GM18498 (cell line): Measurements from ENCODE around the gene CDPF1.
"Not testable (repeated sequence)": the region's sequence is repeated elsewhere in the genome, so short reads cannot be mapped to it uniquely, and the experiment has no call there.

Source experiments
- ATAC-seq: cut with Tn5 transposase; IDR thresholded peaks from one replicate; pipeline ENCODE4 v1.9.1; 2021; ENCODE audit warnings: mild to moderate bottlenecking, moderate library complexity; ENCODE audit not compliant: unreplicated experiment

The CDPF1 gene

DNA sequence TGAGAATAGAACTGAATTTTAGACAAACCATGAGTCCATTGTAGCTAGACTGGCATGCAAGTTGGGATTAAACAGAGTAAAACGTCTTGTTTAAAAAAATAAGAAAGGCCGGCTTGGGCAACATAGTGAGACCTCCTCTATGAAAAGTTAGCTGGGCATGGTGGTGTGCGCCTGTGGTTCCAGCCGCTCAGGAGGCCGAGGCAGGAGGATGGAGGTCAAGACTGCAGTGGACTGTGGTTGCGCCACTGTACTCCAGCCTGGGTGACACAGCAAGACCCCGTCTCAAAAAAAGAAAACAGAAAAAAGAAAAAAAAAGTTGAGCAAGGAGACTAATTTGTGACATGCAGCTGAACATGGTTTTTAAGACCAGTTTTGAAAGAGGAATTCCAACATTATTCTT lies 23.5 kb downstream of the CDPF1 start:
- no peak for ATAC-seq

- no peak for ATAC-seq
Observed at GRCh38 chr22:46225631-46226030, 24.5 kb downstream of the CDPF1 start.

DNA sequence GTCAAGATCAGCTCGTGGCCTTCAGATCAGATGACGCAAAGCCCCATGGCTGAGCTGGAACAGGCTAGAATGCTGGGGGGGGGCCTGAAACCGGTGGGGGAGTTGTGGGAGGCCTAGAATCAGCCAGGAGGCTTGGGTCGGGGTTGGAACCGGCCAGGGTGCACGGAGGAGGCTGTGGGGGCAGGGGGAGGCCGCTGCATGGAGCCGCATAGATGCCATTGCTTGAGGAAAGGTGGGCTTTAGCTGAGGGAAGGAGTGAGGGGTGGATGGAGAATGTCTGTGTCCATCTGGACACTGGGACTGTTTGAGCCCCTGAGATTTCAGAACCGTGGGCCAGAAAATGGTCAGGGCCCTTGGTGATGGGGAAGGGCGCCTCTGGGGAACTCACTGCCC lies 25.2 kb downstream of the CDPF1 start:
- no peak for ATAC-seq

- ATAC-seq: no peak
Observed at GRCh38 chr22:46224044-46224897, 25.8 kb downstream of the CDPF1 start.

DNA sequence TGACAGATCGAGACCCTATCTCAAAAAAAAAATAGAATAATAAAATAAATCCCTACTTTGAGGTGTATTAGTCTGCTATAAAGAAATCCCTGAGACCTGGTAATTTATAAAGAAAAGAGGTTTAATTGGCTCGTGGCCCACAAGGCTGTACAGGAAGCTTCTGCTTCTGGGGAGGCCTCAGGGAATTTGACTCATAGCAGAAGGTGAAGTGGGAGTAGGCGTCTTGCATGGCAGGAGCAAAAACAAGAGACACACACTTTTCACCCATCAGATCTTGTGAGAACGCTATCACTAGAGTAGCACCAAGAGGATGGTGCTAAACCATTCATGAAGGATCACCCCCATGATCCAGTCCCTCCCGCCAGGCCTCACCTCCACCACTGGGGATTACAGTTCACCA lies 29.2 kb downstream of the CDPF1 start:
- ATAC-seq: no peak

DNA sequence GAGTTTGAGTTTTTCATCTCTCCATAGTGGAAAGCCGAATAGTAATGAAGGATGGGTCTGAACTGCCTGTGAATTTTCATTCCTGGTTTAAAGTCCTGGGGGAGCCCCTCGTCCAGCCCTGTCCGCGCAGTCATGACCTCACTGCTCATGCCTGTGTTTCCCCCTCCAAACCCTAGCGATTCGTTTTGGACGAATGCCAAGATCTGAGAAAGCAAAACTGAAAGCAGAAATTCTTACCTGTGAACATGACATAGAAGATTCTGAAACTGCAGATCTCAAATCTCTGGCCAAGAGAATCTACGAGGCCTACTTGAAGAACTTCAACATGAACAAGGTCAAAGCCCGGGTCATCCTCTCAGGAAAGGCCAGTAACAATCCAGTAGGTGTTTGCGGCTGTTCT lies 30.5 kb downstream of the CDPF1 start:
- no peak for ATAC-seq

DNA sequence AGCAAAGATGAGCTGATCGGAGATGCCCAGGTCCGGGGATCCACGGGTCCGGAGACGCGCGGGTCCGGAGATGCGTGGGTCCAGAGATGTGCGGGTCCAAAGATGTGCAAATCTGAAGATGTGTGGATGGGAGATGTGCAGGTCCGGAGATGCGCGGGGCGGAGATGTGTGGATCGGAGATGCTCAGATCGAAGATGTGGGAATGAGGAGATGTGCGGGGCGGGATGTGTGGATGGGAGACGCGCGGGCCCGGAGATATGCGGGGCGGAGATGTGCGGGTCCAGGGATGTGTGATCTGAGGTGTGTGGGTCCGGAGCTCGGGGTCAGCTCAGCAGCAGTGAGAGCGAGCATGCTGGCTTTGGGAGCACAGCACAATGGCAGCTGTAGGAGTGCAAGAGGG lies 35.5 kb downstream of the CDPF1 start:
- ATAC-seq: no peak

DNA sequence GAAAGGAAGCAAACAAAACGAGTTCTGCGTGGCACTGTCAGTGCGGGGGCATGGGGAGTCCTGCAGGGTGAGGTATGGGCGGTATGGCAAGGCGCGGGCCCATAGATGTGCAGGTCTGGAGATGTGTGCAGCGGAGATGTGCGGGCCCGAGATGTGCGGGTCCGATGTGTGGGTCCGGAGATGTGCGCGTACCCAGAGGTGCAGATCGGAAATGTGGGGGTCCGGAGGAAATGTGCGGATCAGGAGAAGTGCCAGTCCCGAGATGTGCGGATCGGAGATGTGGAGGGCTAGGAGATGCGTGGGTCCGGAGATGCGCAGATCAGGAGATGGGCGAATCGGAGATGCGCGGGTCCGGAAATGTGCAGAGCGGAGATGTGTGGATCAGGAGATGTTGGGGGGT lies 35.9 kb downstream of the CDPF1 start:
- no peak for ATAC-seq

- no peak for ATAC-seq
Observed at GRCh38 chr22:46213052-46213451, 37.0 kb downstream of the CDPF1 start.

GRCh38 chr22:46212195-46212594 lies 37.9 kb downstream of the CDPF1 start:
- ATAC-seq: no peak

DNA sequence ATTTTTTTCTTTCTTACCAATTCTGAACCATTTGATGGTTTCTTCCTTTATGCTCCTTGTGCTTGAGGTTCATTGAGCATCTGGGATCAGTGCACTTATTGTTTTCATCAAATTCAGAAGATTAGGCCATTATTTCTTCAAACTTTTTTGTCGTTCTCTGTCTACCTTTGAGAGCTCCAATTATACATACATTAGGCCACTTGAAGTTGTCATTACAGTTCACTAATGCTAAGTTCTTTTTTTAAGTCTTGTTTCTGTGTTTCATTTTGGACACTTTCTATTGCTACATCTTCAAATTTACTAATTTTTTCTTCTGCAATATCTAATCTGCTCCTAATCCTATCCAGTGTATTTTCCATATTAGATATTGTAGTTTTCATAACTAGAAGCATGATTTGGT lies 40.8 kb downstream of the CDPF1 start:
- no peak for ATAC-seq

DNA sequence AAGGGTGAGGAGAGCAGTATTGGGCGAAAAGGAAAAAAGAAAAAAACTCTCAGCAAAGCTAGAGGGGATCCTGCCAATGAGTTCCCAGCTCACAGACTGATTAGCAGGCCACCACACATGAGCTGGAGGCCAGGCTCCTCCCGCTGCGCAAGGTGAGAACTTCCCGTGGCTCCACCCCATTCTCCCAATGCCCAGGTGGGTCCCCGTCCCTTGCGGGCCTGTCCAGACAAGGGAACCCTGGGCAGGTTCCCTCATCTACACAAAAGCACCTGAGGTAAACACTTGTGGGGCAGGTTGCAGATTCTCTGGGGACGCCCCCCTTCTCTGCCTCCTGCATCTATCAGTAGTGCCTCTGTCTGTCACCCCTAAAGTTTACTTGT lies 46.5 kb downstream of the CDPF1 start:
- ATAC-seq: no peak

DNA sequence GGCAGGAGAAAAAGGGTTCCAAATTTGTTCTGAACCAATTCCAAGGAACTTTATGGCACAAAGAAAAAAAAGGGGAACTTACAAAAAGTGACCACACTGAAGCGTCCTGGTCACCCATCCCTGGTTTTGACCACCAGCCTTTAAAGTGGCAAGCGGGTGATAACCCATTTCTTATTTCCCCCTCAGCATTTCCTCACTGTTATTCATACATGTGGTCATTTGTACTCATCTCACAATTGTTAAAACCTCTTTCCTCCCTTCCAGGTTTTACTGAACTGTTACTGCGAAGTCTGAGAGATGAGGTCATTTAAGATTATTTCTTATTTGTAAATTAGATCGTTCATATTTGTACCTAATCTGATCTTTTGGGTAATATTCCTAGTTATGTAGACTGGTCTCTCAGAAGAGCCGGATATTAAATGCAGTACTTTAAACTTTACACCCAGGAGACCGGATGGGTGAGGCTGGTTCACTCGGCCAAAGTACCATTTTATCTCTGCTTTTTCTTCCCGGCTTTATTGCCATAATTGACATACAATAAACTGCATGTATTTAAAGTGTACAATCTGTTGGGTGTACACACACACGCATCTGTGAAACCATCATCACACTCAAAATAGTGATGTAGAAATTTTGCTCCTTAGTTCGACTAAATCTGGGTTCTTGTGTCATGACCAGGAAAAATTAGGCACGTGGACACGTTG lies 47.0 kb downstream of the CDPF1 start:
- no peak for ATAC-seq

DNA sequence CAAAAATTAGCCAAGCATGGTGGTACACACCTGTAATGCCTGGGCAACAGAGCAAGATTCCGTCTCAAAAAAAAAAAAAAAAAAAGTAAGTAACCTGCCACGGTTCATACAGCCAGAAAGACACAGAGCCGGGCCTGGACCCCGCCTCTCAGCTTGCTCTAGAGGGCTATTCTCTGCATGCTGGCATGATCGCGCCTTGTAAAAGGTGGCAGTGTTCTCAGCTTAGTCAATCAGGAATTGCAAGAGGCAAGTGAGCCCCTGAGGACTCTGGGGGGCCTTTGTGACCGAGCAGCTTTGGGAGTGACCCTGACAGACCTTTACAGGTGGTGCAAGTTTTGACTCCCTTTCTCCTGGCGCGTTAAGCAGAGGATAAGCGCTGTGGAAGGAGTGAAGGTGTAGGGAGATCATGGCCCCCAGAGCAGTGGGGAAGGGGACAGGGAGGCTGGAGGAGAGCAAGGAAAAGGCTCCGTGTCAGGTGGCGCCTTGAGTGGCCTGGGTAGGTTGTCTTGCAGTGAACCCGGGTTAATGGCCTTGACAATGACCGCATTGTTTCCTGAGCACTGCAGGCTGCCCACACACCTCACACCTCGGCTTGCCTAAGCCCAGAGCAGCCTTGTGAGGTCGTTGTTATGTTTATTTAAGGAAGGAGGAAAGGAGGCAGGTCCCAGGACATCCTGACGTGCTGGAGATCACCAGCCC lies 48.9 kb downstream of the CDPF1 start:
- no peak for ATAC-seq

- not testable (repeated sequence) for ATAC-seq
Observed at GRCh38 chr22:46198806-46199205, 51.3 kb downstream of the CDPF1 start.

GRCh38 chr22:46198274-46198673 lies 51.8 kb downstream of the CDPF1 start:
- no peak for ATAC-seq

DNA sequence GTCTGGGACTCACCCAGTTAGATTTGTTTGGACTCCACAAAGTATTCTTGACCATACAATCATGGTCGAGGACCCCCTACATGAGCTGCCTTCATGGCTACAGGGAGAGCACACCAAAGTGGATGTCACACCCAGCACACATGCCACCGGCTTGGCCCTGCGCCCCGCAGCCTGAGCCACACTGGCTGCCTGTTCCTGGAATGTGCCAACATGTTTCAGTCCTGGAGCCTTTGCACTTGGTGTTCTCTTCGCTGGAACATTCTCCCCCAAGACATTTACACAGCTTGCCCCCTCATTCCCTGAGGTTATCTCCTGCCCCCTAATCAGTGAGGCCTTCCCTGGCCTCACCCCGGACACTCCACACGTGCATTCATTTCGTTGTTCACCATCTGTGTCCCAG lies 53.8 kb downstream of the CDPF1 start:
- no peak for ATAC-seq

DNA sequence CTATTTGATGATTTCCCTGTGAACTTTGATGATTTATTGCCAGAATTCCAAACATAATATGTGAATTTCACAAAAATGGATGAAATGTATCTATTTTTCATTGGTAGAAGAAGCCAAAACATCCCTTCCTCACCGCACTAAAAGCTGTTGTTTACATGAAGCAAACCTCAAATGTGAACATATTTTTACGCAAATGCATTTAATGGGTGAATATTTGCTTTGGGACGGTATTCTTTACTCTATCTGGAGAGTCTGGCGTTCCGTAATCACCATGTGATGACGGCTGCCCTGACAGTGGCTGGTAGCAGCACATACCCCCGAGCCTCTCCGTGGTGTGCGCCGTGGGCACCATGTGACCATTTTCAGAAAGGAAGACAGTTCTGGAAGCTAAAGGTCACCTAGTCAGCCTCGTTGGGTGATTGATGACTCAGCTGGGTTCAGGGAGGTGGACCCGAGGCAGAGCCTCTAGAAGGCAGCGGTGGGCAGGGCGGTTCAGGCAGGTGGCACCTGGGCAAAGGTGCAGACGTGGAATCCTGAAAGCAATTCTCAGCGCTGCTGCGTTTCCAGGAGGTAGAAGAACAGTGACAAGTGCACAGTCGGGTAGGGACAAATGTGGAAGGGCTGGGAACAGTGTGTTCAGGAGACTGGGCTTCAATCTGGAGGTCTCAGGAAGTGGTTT lies 54.5 kb downstream of the CDPF1 start:
- no peak for ATAC-seq
